ENCODE data around the gene COL23A1.

GRCh38 chr5:178483620-178484019 lies 106.6 kb downstream of the COL23A1 start:
- TF ChIP-seq MAX (IDR thresholded peaks at IDR 0.05) (no peak), MAFK (IDR thresholded peaks at IDR 0.05; ENCODE audit: partially characterized antibody) (no peak), CHD4 (IDR thresholded peaks at IDR 0.05; ENCODE audit: borderline replicate concordance) (no peak), CTCF (IDR thresholded peaks at IDR 0.05) (no peak), RAD21 (conservative IDR thresholded peaks at IDR 0.05 in 1 of 2, IDR thresholded peaks at IDR 0.05 in 1 of 2) (no peak), POLR2A (IDR thresholded peaks at IDR 0.05; ENCODE audit: low read length) (no peak), EP300 (IDR thresholded peaks at IDR 0.05) (no peak), ZFP36 (IDR thresholded peaks at IDR 0.05; ENCODE audit: borderline replicate concordance, partially characterized antibody) (no peak)
- TF ChIP-seq, protein P1, sequence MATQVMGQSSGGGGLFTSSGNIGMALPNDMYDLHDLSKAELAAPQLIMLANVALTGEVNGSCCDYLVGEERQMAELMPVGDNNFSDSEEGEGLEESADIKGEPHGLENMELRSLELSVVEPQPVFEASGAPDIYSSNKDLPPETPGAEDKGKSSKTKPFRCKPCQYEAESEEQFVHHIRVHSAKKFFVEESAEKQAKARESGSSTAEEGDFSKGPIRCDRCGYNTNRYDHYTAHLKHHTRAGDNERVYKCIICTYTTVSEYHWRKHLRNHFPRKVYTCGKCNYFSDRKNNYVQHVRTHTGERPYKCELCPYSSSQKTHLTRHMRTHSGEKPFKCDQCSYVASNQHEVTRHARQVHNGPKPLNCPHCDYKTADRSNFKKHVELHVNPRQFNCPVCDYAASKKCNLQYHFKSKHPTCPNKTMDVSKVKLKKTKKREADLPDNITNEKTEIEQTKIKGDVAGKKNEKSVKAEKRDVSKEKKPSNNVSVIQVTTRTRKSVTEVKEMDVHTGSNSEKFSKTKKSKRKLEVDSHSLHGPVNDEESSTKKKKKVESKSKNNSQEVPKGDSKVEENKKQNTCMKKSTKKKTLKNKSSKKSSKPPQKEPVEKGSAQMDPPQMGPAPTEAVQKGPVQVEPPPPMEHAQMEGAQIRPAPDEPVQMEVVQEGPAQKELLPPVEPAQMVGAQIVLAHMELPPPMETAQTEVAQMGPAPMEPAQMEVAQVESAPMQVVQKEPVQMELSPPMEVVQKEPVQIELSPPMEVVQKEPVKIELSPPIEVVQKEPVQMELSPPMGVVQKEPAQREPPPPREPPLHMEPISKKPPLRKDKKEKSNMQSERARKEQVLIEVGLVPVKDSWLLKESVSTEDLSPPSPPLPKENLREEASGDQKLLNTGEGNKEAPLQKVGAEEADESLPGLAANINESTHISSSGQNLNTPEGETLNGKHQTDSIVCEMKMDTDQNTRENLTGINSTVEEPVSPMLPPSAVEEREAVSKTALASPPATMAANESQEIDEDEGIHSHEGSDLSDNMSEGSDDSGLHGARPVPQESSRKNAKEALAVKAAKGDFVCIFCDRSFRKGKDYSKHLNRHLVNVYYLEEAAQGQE (IDR thresholded peaks at IDR 0.05), result no peak

All from A549 (cell line).